Uterus (tissue), 2 donors: ENCODE data around the gene SBF2.

Source experiments
- POLR2A ChIP-seq, 2 donors: fragments of 450-650 bp; IDR thresholded peaks; one replicate each; pipeline ENCODE4 v1.6.1; 2016; ENCODE audit warnings: antibody characterized with exemption in 2 of 2, mild to moderate bottlenecking in 1 of 2, moderate library complexity in 1 of 2
- TF ChIP-seq, protein P1 (sequence below), 4 experiments: fragments of 200-600 bp in 2 of 4; fragments of 450-650 bp in 2 of 4; sonication (generic) in 2 of 4; IDR thresholded peaks; one replicate each; pipeline ENCODE4 v1.5.1; 2016 to 2019; ENCODE audit warnings: antibody characterized with exemption in 4 of 4, mild to moderate bottlenecking in 2 of 4, moderate library complexity in 1 of 4

DNA sequence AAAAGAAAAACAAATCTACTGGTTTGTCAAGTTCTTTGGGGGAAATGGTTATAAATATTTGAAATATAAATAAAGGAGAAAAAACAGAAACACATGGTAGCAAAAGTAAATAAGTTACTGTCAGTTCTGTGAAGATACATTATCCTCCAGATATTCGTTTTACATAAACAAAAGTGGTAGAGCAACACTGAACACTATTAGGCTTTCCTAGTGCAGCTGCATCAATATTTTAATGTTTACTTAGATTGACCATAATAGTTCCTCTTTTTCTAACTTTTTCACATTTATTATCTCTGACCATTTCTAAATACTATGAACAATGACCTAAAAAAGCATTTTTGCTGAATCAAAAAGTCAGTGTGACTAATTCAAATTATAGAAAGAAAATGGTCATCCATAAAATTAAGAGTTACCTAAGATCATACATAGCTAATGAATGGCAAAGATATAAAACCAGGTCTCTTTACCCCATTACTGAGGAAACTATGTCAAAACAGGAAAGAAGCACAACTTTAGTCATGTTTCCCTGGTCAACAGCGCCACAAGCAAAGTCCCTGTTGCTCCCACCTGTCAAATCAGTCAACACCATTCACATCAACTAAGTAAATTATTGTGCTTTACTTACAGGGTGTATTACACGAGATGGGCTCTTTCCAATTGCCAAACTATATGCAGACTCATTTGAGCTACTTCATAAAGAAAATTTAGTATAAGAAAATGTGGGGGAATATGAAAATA lies 38.5 kb downstream of the SBF2 start:
- no peak for TF ChIP-seq POLR2A (IDR thresholded peaks at IDR 0.05)
- TF ChIP-seq, protein P1, sequence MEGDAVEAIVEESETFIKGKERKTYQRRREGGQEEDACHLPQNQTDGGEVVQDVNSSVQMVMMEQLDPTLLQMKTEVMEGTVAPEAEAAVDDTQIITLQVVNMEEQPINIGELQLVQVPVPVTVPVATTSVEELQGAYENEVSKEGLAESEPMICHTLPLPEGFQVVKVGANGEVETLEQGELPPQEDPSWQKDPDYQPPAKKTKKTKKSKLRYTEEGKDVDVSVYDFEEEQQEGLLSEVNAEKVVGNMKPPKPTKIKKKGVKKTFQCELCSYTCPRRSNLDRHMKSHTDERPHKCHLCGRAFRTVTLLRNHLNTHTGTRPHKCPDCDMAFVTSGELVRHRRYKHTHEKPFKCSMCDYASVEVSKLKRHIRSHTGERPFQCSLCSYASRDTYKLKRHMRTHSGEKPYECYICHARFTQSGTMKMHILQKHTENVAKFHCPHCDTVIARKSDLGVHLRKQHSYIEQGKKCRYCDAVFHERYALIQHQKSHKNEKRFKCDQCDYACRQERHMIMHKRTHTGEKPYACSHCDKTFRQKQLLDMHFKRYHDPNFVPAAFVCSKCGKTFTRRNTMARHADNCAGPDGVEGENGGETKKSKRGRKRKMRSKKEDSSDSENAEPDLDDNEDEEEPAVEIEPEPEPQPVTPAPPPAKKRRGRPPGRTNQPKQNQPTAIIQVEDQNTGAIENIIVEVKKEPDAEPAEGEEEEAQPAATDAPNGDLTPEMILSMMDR (IDR thresholded peaks at IDR 0.05), result no peak
